B cell (primary cell): ENCODE measurements around the gene SUGCT. TPM values are rescaled to one million over a fixed set of nuclear protein-coding genes. Genes with fewer than 3 reads are reported as not detected.

Source experiments
- ATAC-seq: fragments of 200-7000 bp; cut with Tn5 transposase; one replicate; pipeline ENCODE4 v1.10.0; 2021; ENCODE audit warnings: low read depth, mild to moderate bottlenecking, moderate number of reproducible peaks, moderate library complexity
- CTCF ChIA-PET: fragments of 350-600 bp; sonication (Branson Sonifier 250); formaldehyde crosslinking; loops from one replicate; lab custom pipeline; 2021; ENCODE audit warnings: antibody characterized with exemption, inconsistent platforms; lab: Charles Lee
- POLR2A ChIA-PET: fragments of 350-600 bp; sonication (Branson Sonifier 250); formaldehyde crosslinking; loops from one replicate; lab custom pipeline; 2021; ENCODE audit warnings: antibody characterized with exemption; lab: Charles Lee
- DNase-seq: peaks from one replicate; pipeline ENCODE4 v3.0.0; 2013
- H2AFZ ChIP-seq: 2 replicates; pipeline ENCODE4 v1.6.1; 2012; ENCODE audit warnings: mild to moderate bottlenecking, low read depth, low read length; ENCODE audit not compliant: insufficient read depth, poor library complexity, severe bottlenecking
- H3K27ac ChIP-seq, 2 donors: 1 replicate in 1 of 2; 2 replicates in 1 of 2; pipeline ENCODE4 v1.5.1; 2012 to 2013; ENCODE audit warnings: low read length in 2 of 2, mild to moderate bottlenecking in 2 of 2, moderate library complexity in 1 of 2
- H3K27me3 ChIP-seq, 4 experiments: fragments of 200-600 bp in 1 of 4; sonication (generic) in 1 of 4; replicated peaks in 1 of 4; 1 replicate in 2 of 4; 2 replicates in 2 of 4; pipeline versions ENCODE4 v1.6.1 to v1.7.0; 2013 to 2016; ENCODE audit warnings: low read length in 3 of 4, mild to moderate bottlenecking in 2 of 4, mixed read lengths in 1 of 4, moderate library complexity in 1 of 4; ENCODE audit not compliant: insufficient read depth in 4 of 4, control insufficient read depth in 3 of 4; ENCODE audit errors: control extremely low read depth in 1 of 4
- H3K36me3 ChIP-seq, 2 experiments: replicated peaks in 1 of 2; 1 replicate in 1 of 2; 2 replicates in 1 of 2; pipeline versions ENCODE4 v1.6.1 to v1.7.1; 2013; ENCODE audit warnings: low read length in 1 of 2; ENCODE audit not compliant: insufficient read depth in 2 of 2, control insufficient read depth in 1 of 2; ENCODE audit errors: control extremely low read depth in 1 of 2, extremely low read depth in 1 of 2
- H3K4me1 ChIP-seq, 2 donors: fragments of 200-600 bp in 1 of 2; sonication (generic) in 1 of 2; 1 replicate in 1 of 2; 2 replicates in 1 of 2; pipeline versions ENCODE4 v1.5.1 to v1.6.1; 2013 to 2017; ENCODE audit warnings: low read length in 2 of 2; ENCODE audit not compliant: control insufficient read depth in 2 of 2, insufficient read depth in 2 of 2
- H3K4me2 ChIP-seq: replicated peaks from 2 replicates; pipeline ENCODE3; 2012; ENCODE audit warnings: mild to moderate bottlenecking, low read depth, low read length; ENCODE audit not compliant: poor library complexity, severe bottlenecking
- H3K4me3 ChIP-seq, 5 experiments: fragments of 200-600 bp in 1 of 5; sonication (generic) in 1 of 5; 1 replicate in 3 of 5; 2 replicates in 2 of 5; pipeline versions ENCODE4 v1.5.1 to v1.7.0; 2011 to 2016; ENCODE audit warnings: low read length in 4 of 5, mild to moderate bottlenecking in 4 of 5, low read depth in 2 of 5, control low read depth in 1 of 5, moderate library complexity in 1 of 5; ENCODE audit not compliant: insufficient read depth in 1 of 5; ENCODE audit errors: control extremely low read depth in 1 of 5, extremely low read depth in 1 of 5
- H3K79me2 ChIP-seq: fragments of 200-600 bp; sonication (generic); one replicate; pipeline ENCODE4 v1.6.0; 2016; ENCODE audit warnings: low read length; ENCODE audit not compliant: control insufficient read depth, insufficient read depth
- H3K9ac ChIP-seq: fragments of 200-600 bp; sonication (generic); 2 replicates; pipeline ENCODE4 v1.6.1; 2017; ENCODE audit warnings: mild to moderate bottlenecking, low read length, moderate library complexity
- H3K9me3 ChIP-seq, 3 donors: one replicate each; pipeline versions ENCODE4 v1.6.1 to v1.7.1; 2013; ENCODE audit warnings: low read length in 2 of 3; ENCODE audit not compliant: control insufficient read depth in 2 of 3, insufficient read depth in 1 of 3; ENCODE audit errors: control extremely low read depth in 1 of 3
- H4K20me1 ChIP-seq: 2 replicates; pipeline ENCODE4 v1.6.0; 2012; ENCODE audit warnings: mild to moderate bottlenecking, low read length; ENCODE audit not compliant: insufficient read depth, control insufficient read depth, poor library complexity, severe bottlenecking
- H3K27ac Mint-ChIP-seq: one replicate; pipeline ENCODE4 v1.8.0; 2021; ENCODE audit warnings: mixed read lengths
- H3K27me3 Mint-ChIP-seq: one replicate; pipeline ENCODE4 v1.8.0; 2021; ENCODE audit warnings: mixed read lengths
- H3K4me1 Mint-ChIP-seq: one replicate; pipeline ENCODE4 v1.8.0; 2021; ENCODE audit warnings: mixed read lengths
- H3K4me3 Mint-ChIP-seq: one replicate; pipeline ENCODE4 v1.8.0; 2021; ENCODE audit warnings: mixed read lengths
- H3K9me3 Mint-ChIP-seq: one replicate; pipeline ENCODE4 v1.8.0; 2022; ENCODE audit warnings: mixed read lengths; ENCODE audit not compliant: insufficient read depth
- CTCF ChIP-seq: fragments of 200-600 bp; IDR thresholded peaks from one replicate; pipeline ENCODE4 v1.8.0; 2022; ENCODE audit warnings: antibody characterized with exemption, mild to moderate bottlenecking
- EZH2 ChIP-seq: IDR thresholded peaks from 2 replicates; pipeline ENCODE4 v1.6.1; 2012; ENCODE audit warnings: borderline replicate concordance, low read depth, mild to moderate bottlenecking, moderate library complexity, low read length; ENCODE audit not compliant: insufficient read depth, poor library complexity, severe bottlenecking
- WGBS: methylation state at CpG from one replicate; pipeline ENCODE4 v1.1.5; 2013; ENCODE audit warnings: missing lambda C conversion rate; ENCODE audit not compliant: insufficient coverage; 5-methylcytosine and 5-hydroxymethylcytosine counted together
- intact Hi-C: fragments of 100-400 bp; cut with micrococcal nuclease; formaldehyde crosslinking; loops from one replicate; pipeline ENCODE4 v1.10.0; 2022
- polyA plus RNA-seq: library from polyadenylated mRNA; depleted of rRNA; stranded (reverse); fragments of >200 nt; gene quantifications from 2 replicates; pipeline ENCODE4 v1.2.3, GENCODE V29; 2012
- total RNA-seq, 2 donors: library from RNA; stranded (reverse); fragments of 120-200 nt in 1 of 2; gene quantifications; 1 replicate in 1 of 2; 2 replicates in 1 of 2; pipeline versions ENCODE4 v1.2.3 to v1.2.4, GENCODE V29; 2013 to 2022

Gene SUGCT
- total and polyA plus RNA-seq, 2 donors (not counting 1 experiment from before 2014, with no cell fraction given): 0.19 to 0.86 TPM

- ChIA-PET CTCF (no interaction called here), POLR2A (no interaction called here)
- Histone ChIP-seq H3K4me3 (no peak overlapping the region), H3K27me3 (no peaks in the 10 kb centered on the region), H4K20me1 (no peaks in the 10 kb centered on the region), H3K4me2 (no peak overlapping the region), H3K27ac (no peak overlapping the region), H3K9ac (no peak overlapping the region), H3K4me1 (no peaks in the 10 kb centered on the region), H3K36me3 (no peaks in the 10 kb centered on the region), H3K79me2 (no peaks in the 10 kb centered on the region), H2AFZ (no peak overlapping the region), H3K9me3 (no peaks in the 10 kb centered on the region)
- Mint-ChIP-seq H3K27me3 (no peaks in the 10 kb centered on the region), H3K4me3 (no peak overlapping the region), H3K9me3 (no peaks in the 10 kb centered on the region), H3K27ac (no peak overlapping the region), H3K4me1 (no peaks in the 10 kb centered on the region)
- DNase-seq: no peak
- TF ChIP-seq EZH2 (no peak), CTCF (no peak)
- WGBS: no CpG with 5 or more reads among the region's 1 CpG
- intact Hi-C loops: no loop called here
- ATAC-seq: no peak
Measured at GRCh38 chr7:40418448-40418847, 283.6 kb downstream of the SUGCT start.

DNA sequence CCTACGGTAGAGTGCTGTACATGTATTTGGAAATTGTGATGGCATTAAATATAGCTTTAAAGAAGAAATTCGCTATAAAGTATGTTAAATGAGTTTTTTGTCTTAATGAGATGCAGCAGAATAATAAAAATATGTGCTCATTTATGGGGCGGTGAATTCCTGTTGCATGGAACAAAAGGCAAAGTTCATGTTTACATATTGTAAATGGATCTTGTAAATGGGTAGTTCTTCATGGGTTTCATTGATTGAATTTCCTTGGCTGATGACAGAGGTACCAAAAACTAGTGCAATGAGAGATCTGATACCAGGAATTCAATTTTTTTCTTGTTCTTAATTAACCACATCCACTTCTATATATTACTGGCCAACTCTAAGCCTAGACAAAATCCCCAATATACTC lies 284.2 kb downstream of the SUGCT start:
- H3K4me3 Mint-ChIP-seq: no peak overlapping the region
- Histone ChIP-seq H2AFZ (no peak overlapping the region), H3K79me2 (no peaks in the 10 kb centered on the region), H4K20me1 (no peaks in the 10 kb centered on the region), H3K36me3 (no peaks in the 10 kb centered on the region), H3K4me3 (no peak overlapping the region), H3K27ac (no peak overlapping the region), H3K27me3 (no peaks in the 10 kb centered on the region), H3K9ac (no peak overlapping the region), H3K9me3 (no peaks in the 10 kb centered on the region), H3K4me2 (no peak overlapping the region), H3K4me1 (no peaks in the 10 kb centered on the region)
- WGBS: 89% methylated on average over 2 of the region's 3 CpGs
- H3K9me3 Mint-ChIP-seq: no peaks in the 10 kb centered on the region
- ChIA-PET CTCF (no interaction called here), POLR2A (no interaction called here)
- no peak for TF ChIP-seq EZH2
- no peak for TF ChIP-seq CTCF
- H3K27ac Mint-ChIP-seq: no peak overlapping the region
- DNase-seq (no peak), ATAC-seq (no peak)
- intact Hi-C loops: no loop called here
- no peaks in the 10 kb centered on the region for H3K4me1 Mint-ChIP-seq
- H3K27me3 Mint-ChIP-seq: no peaks in the 10 kb centered on the region
